Tibial artery (tissue), 4 donors: Measurements from ENCODE around the gene RNF144B.

Source experiments
- DNase-seq, 2 donors: peaks; one replicate each; pipeline ENCODE4 v3.0.0-alpha.2; 2019
- H3K27ac ChIP-seq, 2 donors: fragments of 200-600 bp; sonication (generic) in 1 of 2; 1 replicate in 1 of 2; 2 replicates in 1 of 2; pipeline ENCODE4 v1.5.1; 2018 to 2019; ENCODE audit warnings: mild to moderate bottlenecking in 1 of 2
- H3K27me3 ChIP-seq, 2 donors: fragments of 200-600 bp; sonication (generic) in 1 of 2; one replicate each; pipeline versions ENCODE4 v1.5.1 to v1.6.0; 2016 to 2019
- H3K36me3 ChIP-seq, 3 donors: fragments of 200-600 bp; sonication (generic) in 2 of 3; one replicate each; pipeline ENCODE4 v1.5.1; 2016 to 2019; ENCODE audit warnings: mild to moderate bottlenecking in 2 of 3
- H3K4me1 ChIP-seq, 4 donors: fragments of 200-600 bp; sonication (generic) in 2 of 4; 1 replicate in 3 of 4; 2 replicates in 1 of 4; pipeline ENCODE4 v1.5.1; 2016 to 2019
- H3K4me3 ChIP-seq, 2 donors: fragments of 200-600 bp; sonication (generic) in 1 of 2; 1 replicate in 1 of 2; 2 replicates in 1 of 2; pipeline ENCODE4 v1.5.1; 2018 to 2019; ENCODE audit warnings: mild to moderate bottlenecking in 2 of 2
- H3K9me3 ChIP-seq, 3 donors: fragments of 200-600 bp; sonication (generic) in 1 of 3; one replicate each; pipeline ENCODE4 v1.5.1; 2016 to 2019
- intact Hi-C: fragments of 100-400 bp; cut with DNase I; formaldehyde crosslinking; loops from one replicate; pipeline ENCODE4 v1.15.0; 2023; ENCODE audit warnings: low total_unique reads
- TF ChIP-seq, protein P1 (sequence below), 2 experiments: fragments of 200-600 bp in 1 of 2; fragments of 450-650 bp in 1 of 2; IDR thresholded peaks; one replicate each; pipeline ENCODE4 v1.5.1; 2017 to 2019; ENCODE audit warnings: antibody characterized with exemption in 2 of 2, mild to moderate bottlenecking in 1 of 2, moderate library complexity in 1 of 2

The RNF144B gene

GRCh38 chr6:18413381-18413780, 26.2 kb downstream of the RNF144B start:
- intact Hi-C loops = no loop called here

DNA sequence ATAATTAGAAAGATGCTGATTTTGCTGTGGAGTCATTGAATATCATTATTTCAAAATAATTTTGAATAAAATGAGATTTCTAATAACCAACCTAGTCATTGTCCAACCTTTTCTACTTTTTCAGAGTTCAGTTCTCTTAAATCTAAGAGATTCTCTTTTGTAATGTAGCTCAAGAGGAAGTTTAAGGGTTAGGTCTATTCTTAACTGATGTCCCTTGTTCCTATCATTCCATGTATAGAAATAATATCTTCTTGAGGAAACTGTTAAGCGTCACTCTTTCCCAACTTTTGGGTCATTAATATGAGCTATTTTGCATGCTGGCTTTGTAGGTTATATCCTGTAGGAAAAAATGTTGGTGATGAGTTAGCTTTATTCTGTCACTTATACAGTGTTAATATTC, 27.0 kb downstream of the RNF144B start:
- no peak for DNase-seq
- no peak overlapping the region for H3K4me3 ChIP-seq
- peaks cover 0 to 25% (median 11%) of the 10 kb centered on the region in 4 donors for H3K4me1 ChIP-seq
- TF ChIP-seq, protein P1, sequence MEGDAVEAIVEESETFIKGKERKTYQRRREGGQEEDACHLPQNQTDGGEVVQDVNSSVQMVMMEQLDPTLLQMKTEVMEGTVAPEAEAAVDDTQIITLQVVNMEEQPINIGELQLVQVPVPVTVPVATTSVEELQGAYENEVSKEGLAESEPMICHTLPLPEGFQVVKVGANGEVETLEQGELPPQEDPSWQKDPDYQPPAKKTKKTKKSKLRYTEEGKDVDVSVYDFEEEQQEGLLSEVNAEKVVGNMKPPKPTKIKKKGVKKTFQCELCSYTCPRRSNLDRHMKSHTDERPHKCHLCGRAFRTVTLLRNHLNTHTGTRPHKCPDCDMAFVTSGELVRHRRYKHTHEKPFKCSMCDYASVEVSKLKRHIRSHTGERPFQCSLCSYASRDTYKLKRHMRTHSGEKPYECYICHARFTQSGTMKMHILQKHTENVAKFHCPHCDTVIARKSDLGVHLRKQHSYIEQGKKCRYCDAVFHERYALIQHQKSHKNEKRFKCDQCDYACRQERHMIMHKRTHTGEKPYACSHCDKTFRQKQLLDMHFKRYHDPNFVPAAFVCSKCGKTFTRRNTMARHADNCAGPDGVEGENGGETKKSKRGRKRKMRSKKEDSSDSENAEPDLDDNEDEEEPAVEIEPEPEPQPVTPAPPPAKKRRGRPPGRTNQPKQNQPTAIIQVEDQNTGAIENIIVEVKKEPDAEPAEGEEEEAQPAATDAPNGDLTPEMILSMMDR (IDR thresholded peaks at IDR 0.05) = no peak
- H3K36me3 ChIP-seq = no peaks in the 10 kb centered on the region
- intact Hi-C loops = no loop called here
- no peaks in the 10 kb centered on the region for H3K27me3 ChIP-seq
- H3K9me3 ChIP-seq = no peaks in the 10 kb centered on the region
- no peak overlapping the region for H3K27ac ChIP-seq

More at GRCh38 chr6:18413381-18413780, 26.2 kb downstream of the RNF144B start:
- Histone ChIP-seq H3K4me1 (peaks cover 0 to 25% (median 11%) of the 10 kb centered on the region in 4 donors), H3K36me3 (no peaks in the 10 kb centered on the region), H3K9me3 (no peaks in the 10 kb centered on the region), H3K27ac (no peak overlapping the region), H3K4me3 (no peak overlapping the region), H3K27me3 (no peaks in the 10 kb centered on the region)
- TF ChIP-seq, protein P1 (IDR thresholded peaks at IDR 0.05) = no peak
- no peak for DNase-seq

GRCh38 chr6:18415207-18415606, 28.1 kb downstream of the RNF144B start:
- TF ChIP-seq, protein P1 (IDR thresholded peaks at IDR 0.05) = no peak
- Histone ChIP-seq H3K4me3 (no peak overlapping the region), H3K4me1 (peaks cover 0 to 25% (median 11%) of the 10 kb centered on the region in 4 donors), H3K27ac (peak overlapping the region; percentile 49 to 54), H3K36me3 (no peaks in the 10 kb centered on the region), H3K9me3 (no peaks in the 10 kb centered on the region), H3K27me3 (no peaks in the 10 kb centered on the region)
- no peak for DNase-seq
- intact Hi-C loops = no loop called here

DNA sequence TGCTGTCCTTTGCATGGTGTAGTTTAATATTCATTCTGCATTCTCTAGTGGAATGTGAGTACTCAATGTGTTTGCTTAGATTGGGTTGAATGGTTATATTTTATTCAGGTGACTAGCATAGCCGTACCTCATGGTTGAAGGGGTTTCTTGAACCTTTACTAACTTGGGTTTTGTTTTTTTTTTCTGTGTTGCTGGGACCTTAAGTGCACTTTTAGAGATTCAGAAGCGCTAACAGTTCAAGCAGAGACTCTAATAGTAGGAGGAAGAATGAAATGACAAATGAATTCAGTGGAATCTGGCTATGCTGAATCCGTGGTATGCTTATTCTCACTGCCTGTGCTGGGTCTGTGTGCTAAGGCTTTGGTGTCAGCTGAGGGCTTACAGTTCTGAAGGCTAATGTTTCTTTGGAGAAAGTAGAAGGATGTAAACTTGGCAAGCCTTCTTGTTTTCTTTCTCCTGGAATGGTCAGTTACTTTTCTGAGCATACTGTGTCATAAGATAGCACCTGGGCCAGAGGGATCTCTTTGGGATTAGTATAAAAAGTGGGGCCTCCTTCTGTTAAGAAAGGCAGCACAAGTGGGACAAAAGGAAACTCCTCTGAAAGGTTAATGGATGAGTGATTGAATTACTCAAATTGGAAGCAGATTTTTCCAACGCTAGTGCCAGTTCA, 28.7 kb downstream of the RNF144B start:
- no peaks in the 10 kb centered on the region for H3K27me3 ChIP-seq
- no peaks in the 10 kb centered on the region for H3K9me3 ChIP-seq
- H3K4me3 ChIP-seq = no peak overlapping the region
- TF ChIP-seq, protein P1 (IDR thresholded peaks at IDR 0.05) = no peak
- no peak for DNase-seq
- intact Hi-C loops = no loop called here
- H3K4me1 ChIP-seq = peaks cover 0 to 25% (median 11%) of the 10 kb centered on the region in 4 donors
- H3K27ac ChIP-seq = peak overlapping the region; percentile 49 to 54
- no peaks in the 10 kb centered on the region for H3K36me3 ChIP-seq

- H3K4me3 ChIP-seq = no peak overlapping the region
- TF ChIP-seq, protein P1 (IDR thresholded peaks at IDR 0.05) = no peak
- H3K4me1 ChIP-seq = peaks cover 0 to 25% (median 11%) of the 10 kb centered on the region in 4 donors
- intact Hi-C loops = no loop called here
- no peaks in the 10 kb centered on the region for H3K36me3 ChIP-seq
- H3K27ac ChIP-seq = peak overlapping the region; percentile 49 to 54
- no peaks in the 10 kb centered on the region for H3K9me3 ChIP-seq
- H3K27me3 ChIP-seq = no peaks in the 10 kb centered on the region
- no peak for DNase-seq
Measured at GRCh38 chr6:18416341-18416679, 29.2 kb downstream of the RNF144B start.
